Thoracic aorta (tissue), 2 donors: ENCODE measurements around the gene ICAM3. TPM values are rescaled to one million over a fixed set of nuclear protein-coding genes. Genes with fewer than 3 reads are reported as not detected.

Source experiments
- ATAC-seq: fragments of 150-250 bp; one replicate; pipeline ENCODE4 v1.8.0; 2017; ENCODE audit warnings: low read depth; ENCODE audit not compliant: insufficient number of reproducible peaks, low FRiP score
- DNase-seq: peaks from one replicate; pipeline ENCODE4 v3.0.0-alpha.2; 2020; ENCODE audit warnings: low spot score
- H3K27ac ChIP-seq, 2 donors: fragments of 200-600 bp; sonication (generic); 1 replicate in 1 of 2; 2 replicates in 1 of 2; pipeline ENCODE4 v1.5.1; 2016; ENCODE audit warnings: mild to moderate bottlenecking in 2 of 2, moderate library complexity in 2 of 2
- H3K27me3 ChIP-seq: fragments of 200-600 bp; sonication (generic); replicated peaks from 2 replicates; pipeline ENCODE4 v1.6.0; 2016; ENCODE audit warnings: mild to moderate bottlenecking; ENCODE audit not compliant: insufficient read depth
- H3K36me3 ChIP-seq: fragments of 200-600 bp; sonication (generic); one replicate; pipeline ENCODE4 v1.5.1; 2016
- H3K4me1 ChIP-seq, 2 donors: fragments of 200-600 bp; sonication (generic); 1 replicate in 1 of 2; 2 replicates in 1 of 2; pipeline versions ENCODE4 v1.5.1 to v1.6.0; 2016; ENCODE audit warnings: low read depth in 2 of 2, mild to moderate bottlenecking in 1 of 2; ENCODE audit not compliant: control insufficient read depth in 1 of 2
- H3K4me3 ChIP-seq: fragments of 200-600 bp; sonication (generic); 2 replicates; pipeline ENCODE4 v1.5.1; 2016; ENCODE audit warnings: mild to moderate bottlenecking
- H3K9me3 ChIP-seq: fragments of 200-600 bp; sonication (generic); 2 replicates; pipeline ENCODE4 v1.5.1; 2016
- CTCF ChIP-seq: fragments of 200-600 bp; sonication (generic); IDR thresholded peaks from one replicate; pipeline ENCODE4 v1.5.1; 2019; ENCODE audit warnings: antibody characterized with exemption
- total RNA-seq, 2 donors: library from RNA; depleted of rRNA; stranded (reverse); fragments of >200 nt; gene quantifications; one replicate each; pipeline versions ENCODE4 v1.1.0 to v1.2.3, GENCODE V29; 2016

Gene ICAM3
- total RNA-seq, 2 donors from 2014 or later: 3.5 to 8.0 TPM

GRCh38 chr19:10295305-10295846 is 44.0 kb downstream of the ICAM3 start:
- Histone ChIP-seq H3K9me3 (no peaks in the 10 kb centered on the region), H3K27ac (no peak overlapping the region), H3K4me3 (peak overlapping the region; percentile 55), H3K4me1 (peaks cover 23 to 33% of the 10 kb centered on the region in 2 donors), H3K27me3 (peaks cover 32% of the 10 kb centered on the region), H3K36me3 (no peaks in the 10 kb centered on the region)
- DNase-seq (no peak), ATAC-seq (no peak)
- no peak for TF ChIP-seq CTCF

- no peak for TF ChIP-seq CTCF
- Histone ChIP-seq H3K9me3 (no peaks in the 10 kb centered on the region), H3K4me1 (peaks cover 30 to 44% of the 10 kb centered on the region in 2 donors), H3K4me3 (no peak overlapping the region), H3K27ac (no peak overlapping the region), H3K27me3 (peaks cover 33% of the 10 kb centered on the region), H3K36me3 (no peaks in the 10 kb centered on the region)
- no peak for DNase-seq
- ATAC-seq: no peak
Observed at GRCh38 chr19:10294368-10294697, 45.1 kb downstream of the ICAM3 start.

GRCh38 chr19:10293637-10294367 is 45.6 kb downstream of the ICAM3 start:
- ATAC-seq (no peak), DNase-seq (no peak)
- Histone ChIP-seq H3K27me3 (peaks cover 36% of the 10 kb centered on the region), H3K4me3 (no peak overlapping the region), H3K9me3 (no peaks in the 10 kb centered on the region), H3K27ac (no peak overlapping the region), H3K4me1 (peaks cover 35 to 49% of the 10 kb centered on the region in 2 donors), H3K36me3 (no peaks in the 10 kb centered on the region)
- TF ChIP-seq CTCF: no peak

- H3K27ac ChIP-seq: peak overlapping the region in 1 of 2 donors; percentile 28
- no peak for ATAC-seq
- H3K4me3 ChIP-seq: peak overlapping the region; percentile 74
Observed at GRCh38 chr19:10292789-10293636, 46.4 kb downstream of the ICAM3 start.

More at GRCh38 chr19:10292789-10293636, 46.4 kb downstream of the ICAM3 start:
- H3K36me3 ChIP-seq: no peaks in the 10 kb centered on the region
- H3K4me1 ChIP-seq: peaks cover 39 to 53% of the 10 kb centered on the region in 2 donors
- H3K9me3 ChIP-seq: no peaks in the 10 kb centered on the region
- peaks cover 36% of the 10 kb centered on the region for H3K27me3 ChIP-seq
- no peak for DNase-seq
- no peak for TF ChIP-seq CTCF
